Stimulated activated CD8-positive, alpha-beta memory T cell treated with anti-CD3 and anti-CD28 coated beads, Interleukin-12 subunit alpha, Interleukin-12 subunit beta, amount 100 ng/mL, for 1 hour (primary cell): ENCODE data around the gene SERTAD4.
"Not testable (repeated sequence)": the region's sequence is repeated elsewhere in the genome, so short reads cannot be mapped to it uniquely, and the experiment has no call there.

ENCODE experiments used
- DNase-seq: peaks from one replicate; pipeline ENCODE4 v3.0.0-alpha.2; 2020; ENCODE audit warnings: low read depth

Gene SERTAD4

DNA sequence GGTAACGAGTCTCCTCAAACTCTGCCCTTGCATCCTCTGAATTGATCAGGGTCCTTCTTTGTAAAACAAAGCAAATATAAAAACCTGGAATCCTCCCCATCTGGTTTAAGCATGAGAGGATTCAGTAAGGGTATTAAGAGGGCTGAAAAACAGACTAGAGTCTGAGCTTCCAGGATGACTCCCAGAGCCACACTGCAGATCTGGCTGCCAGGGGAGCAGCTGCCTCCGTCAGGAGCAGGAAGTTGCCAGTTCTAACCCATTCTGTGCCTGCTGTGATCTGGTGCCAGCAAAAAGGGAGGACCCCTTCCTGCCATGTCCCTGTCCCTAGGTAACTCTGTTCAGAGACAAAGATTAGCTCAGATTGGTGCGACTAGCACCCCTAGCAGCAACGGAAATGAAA, 27.5 kb downstream of the SERTAD4 start:
- DNase-seq = no peak

- DNase-seq = no peak
Measured at GRCh38 chr1:210262167-210262896, 29.7 kb downstream of the SERTAD4 start.

DNA sequence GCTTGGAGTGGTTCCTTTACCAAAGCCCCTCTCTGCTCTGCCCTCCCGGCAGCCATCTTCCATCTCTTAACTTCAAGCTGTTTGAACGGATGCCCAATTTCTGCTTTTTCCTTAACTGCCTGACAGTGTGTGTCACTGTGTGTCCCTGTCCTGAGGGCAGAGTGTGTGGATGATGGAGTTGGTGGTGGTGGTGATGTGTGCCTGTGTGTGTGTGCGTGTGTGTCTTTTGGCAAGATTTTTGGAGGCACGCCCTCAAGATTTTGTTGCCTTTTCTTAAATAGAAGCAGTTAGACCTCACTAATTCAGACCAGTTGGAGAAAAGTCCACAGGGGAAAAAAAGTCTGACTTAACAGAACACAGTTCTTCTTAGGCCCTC, 30.3 kb downstream of the SERTAD4 start:
- DNase-seq = no peak

GRCh38 chr1:210263963-210264362, 31.4 kb downstream of the SERTAD4 start:
- DNase-seq = no peak

GRCh38 chr1:210264496-210265380, 32.1 kb downstream of the SERTAD4 start:
- no peak for DNase-seq

GRCh38 chr1:210265392-210265955, 32.9 kb downstream of the SERTAD4 start:
- not testable (repeated sequence) for DNase-seq

DNA sequence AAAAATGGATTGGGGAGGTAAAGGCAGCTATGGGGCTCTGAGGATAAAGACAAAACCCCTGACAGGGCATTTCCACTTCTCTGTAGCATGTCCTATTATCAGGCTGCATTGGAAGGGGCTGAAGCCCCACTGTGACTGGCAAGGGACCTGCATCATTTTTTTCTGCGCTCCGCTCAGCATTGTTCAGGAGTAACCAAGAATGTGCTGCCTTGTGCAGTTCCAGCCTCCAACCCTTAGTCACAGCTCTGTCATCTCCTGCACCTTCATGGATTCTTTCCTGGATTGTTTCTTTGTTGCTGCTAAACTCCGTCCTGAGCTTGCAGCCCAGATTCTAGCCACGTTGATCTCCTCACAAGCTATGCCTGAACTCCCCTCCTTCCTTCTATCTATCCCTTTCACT, 37.4 kb downstream of the SERTAD4 start:
- no peak for DNase-seq

DNA sequence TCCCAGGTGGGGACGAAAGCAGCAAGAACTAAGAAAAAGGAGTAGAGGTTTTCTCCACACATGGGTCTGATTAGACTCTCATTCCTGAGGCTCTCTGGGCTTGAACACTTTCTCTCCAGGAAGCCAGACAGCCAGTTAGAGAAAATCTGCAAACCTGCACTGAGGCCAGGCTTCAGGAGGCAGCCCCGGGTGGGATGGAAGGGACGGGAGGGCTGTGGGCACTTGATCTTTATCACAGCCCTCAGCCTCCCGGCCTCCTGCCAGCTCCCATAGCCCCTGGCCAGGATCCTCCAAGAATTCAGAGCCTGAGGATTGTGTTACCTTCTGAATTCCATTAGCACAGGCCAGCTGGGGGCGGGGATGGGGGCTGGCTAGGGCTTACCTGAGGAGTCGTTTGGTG, 40.1 kb downstream of the SERTAD4 start:
- DNase-seq = no peak

GRCh38 chr1:210280221-210280620, 47.6 kb downstream of the SERTAD4 start:
- DNase-seq = no peak

GRCh38 chr1:210288116-210288515, 55.5 kb downstream of the SERTAD4 start:
- no peak for DNase-seq

DNA sequence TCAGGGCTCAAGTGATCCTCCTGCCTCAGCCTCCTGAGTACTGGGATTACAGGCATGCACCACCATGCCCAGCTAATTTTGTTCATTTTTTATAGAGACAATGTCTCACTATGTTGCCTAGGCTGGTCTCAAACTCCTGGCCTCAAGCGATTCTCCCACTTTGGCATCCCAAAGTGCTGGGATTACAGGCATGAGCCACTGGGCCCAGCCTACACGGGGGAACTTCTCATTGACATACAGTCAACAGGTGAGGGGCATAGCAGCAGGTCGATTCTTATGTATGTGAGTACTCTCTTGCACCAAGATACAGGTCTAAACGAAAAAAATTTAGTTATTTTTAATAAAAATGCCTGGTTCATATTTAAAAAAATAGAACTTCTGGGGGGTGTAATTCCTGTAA, 56.7 kb downstream of the SERTAD4 start:
- DNase-seq = no peak

DNA sequence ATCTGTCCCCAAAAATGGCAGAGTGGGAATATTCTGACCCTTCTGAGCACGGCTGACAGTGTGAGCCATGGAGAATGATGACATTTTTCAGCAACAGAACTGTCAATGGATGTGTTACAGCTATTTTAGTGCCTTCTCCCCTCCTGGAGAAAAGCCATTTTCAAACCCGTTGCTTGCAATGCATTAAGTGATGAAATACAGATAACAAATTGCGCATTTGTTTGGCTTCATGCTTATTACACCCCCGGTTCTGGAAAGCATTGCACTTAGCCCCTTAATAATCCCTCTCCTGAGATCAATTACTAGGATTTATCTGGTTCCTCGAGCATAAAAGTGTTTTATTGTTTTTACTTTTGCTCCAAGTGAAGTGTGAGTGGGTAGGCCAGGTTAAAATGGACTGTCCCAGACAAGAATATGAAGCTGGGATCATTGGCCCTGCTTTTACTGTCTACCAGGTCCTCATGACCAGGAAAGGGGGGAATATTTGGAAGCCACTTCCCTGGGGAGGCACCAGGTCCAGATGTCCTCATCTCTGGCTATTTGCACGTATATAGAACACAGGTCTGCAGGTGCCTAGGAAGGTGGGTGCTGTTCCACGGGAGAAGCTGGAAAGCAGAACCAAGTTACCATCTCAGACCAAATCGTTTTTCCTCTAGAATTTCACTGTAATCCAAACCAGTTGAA, 58.6 kb downstream of the SERTAD4 start:
- DNase-seq = no peak

GRCh38 chr1:210291786-210292230, 59.2 kb downstream of the SERTAD4 start:
- no peak for DNase-seq

GRCh38 chr1:210292231-210292871, 59.8 kb downstream of the SERTAD4 start:
- DNase-seq = no peak

DNA sequence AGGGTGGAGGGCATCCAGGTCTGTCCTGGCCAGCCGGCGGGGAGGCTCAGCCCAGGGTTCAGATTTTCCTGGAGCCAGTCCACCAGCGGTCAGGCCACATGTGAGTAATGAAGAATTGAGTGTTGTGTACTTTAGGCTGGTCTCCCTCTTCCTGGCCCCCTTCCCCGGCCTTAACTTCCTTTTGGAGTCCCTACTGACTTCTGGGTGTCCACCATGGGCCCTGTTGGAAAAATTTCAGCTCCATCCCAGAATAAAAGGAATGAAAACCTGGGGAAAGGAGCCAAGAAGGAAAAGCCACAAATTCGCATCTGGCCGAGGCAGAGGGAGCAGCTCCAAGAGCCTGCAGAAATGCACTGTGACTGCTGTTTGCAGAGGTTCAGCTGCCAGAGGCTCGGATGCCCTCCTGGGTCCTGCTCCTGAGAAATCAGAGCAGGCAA, 60.6 kb downstream of the SERTAD4 start:
- no peak for DNase-seq

GRCh38 chr1:210294999-210295745, 62.6 kb downstream of the SERTAD4 start:
- DNase-seq = no peak
